GM21390 (cell line): ENCODE results near the gene WDR44.
"Not testable (repeated sequence)": the region's sequence is repeated elsewhere in the genome, so short reads cannot be mapped to it uniquely, and the experiment has no call there.

Experiments
- ATAC-seq: cut with Tn5 transposase; IDR thresholded peaks from one replicate; pipeline ENCODE4 v1.9.1; 2021; ENCODE audit not compliant: unreplicated experiment

WDR44 gene

DNA sequence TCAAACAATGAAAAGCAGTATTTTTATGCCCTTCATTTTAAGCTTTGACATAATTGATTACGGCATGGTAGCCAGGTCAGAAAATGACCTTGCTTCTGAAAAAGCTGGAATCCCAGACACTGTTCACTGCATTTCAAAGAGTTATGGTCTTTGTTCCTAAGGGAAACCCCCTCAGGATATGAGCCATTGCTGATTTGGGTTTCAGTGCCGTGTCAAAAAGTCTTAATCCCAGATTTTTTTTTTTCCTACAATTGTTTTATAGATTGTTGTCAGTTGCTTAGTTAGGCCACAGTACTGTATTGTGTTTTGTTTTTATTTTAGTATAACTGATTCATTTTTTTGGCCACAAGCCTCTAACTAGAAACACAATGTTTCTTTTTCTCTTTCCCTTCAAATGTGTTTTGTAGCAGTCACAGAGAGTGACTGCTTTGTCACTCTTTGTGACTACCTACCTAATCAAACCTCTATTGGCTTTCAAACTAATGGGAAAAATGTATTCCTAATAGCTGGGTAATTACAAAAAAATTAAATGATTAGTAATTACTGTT is 10.3 kb downstream of the WDR44 start:
- ATAC-seq: no peak

DNA sequence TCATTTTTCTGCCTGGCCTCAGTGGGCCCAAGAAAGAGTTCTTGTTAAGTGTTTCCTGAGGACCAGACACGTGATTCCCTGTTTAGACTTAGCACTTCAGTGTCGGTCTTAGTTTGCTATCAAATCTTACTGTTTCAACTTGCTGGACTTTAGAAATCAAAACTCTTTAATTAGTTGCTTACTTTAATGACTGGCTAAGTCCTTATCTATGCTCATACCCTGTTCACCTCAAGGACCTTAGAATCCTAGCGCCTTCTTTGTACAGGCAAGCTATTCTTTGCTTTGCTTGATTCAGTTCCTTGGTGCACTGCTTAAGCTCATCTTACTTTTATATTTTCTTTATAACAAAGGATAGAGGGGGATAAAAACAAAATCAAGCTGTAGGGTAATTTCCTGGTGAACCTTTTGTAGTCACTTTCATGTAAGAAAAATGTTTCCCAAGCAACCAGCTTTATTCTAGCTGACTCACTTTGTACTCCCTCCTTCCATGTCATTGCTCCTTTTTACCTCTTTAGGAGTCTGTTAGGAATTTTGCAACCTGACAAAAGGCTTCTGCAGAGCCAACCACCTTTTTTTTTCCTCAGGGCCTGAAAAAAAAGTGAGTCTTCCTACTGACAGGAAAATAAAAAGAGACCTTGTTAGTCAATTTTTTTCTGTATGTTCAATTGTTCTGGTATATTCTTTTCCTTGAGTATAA is 14.7 kb downstream of the WDR44 start:
- ATAC-seq: no peak

DNA sequence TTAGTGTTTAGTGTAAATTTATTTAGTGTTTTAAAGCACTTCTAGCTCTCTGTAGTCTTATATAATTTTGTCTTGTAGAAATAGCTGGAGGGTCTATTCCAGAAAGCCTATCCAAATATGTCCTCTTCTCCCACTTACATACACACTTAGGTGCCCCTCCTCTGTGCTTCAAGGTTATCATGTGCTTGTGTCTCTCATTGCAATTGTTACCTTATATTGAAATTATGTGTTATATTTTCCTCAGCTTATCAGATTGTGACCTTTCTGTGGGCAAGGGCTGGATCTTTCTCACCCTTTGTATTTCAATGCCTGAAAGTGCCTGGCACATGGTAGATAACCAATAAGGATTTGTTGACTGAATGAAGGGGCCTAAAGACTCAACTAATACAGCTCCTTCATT is 18.4 kb downstream of the WDR44 start:
- no peak for ATAC-seq

DNA sequence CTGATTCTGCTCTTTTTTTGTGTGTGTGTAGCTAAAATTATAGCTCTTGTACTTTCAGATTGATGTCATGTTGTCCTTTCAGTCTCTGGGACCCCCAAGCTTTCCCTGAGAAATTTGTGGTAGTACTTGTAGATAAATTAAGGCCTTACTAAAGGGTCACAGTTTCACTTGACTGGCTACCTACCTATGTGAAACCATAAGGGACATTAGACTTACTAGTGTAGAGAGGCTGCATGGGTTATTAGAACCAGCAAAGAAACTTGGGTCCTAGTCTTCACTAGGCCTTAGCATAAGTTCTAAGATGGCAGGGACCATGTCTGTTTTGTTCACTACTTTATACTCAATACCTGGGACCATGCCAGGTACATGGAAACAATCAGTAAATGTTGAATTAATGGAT is 21.4 kb downstream of the WDR44 start:
- no peak for ATAC-seq

DNA sequence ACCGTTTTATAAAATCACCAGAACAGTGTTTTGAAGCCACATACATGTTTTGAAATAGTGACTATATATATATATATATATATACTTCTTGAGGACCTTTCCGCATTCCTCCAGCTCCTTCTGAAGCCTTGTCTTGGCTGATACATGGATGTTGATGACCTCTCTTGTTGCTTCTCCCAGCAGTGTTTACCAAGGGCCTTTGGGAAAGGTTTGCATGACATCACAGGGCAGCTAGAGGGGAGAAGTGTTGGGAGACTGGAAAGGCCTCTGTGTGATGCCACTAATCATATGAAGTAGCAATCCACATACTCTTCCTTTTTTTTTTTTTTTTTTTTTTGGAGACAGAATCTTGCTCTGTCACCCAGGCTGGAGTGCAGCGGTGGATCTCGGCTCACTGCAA is 22.5 kb downstream of the WDR44 start:
- ATAC-seq: no peak

DNA sequence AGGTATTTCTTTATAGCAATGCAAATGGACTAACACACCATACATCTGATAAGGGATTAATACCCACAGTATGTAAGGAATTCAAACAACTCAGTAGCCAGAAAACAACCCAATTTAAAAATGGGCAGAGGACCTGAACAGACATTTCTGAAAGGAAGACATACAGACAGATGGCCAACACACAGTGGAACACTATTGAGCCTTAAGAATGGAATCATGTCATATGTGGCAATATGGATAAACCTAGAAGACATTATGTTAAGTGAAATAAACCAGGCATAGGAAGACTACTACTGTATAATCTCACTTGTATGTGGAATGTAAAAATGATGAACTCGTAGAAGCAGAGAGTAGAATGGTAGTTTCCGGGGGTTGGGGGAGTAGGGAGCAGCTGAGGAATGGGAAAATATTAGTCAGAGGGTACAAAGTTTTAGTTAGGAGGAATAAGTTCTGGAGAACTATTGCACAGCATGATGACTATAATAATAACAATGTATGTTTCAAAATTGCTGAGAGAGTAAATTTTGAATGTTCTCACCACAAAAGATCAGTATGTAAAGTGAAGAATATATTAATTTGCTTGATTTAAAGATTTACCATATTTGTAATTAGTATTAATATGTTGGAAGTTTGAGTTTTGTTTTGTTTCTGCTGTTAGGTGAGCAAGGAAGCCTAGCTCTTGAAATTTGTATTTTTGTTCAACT is 25.2 kb downstream of the WDR44 start:
- ATAC-seq: no peak

DNA sequence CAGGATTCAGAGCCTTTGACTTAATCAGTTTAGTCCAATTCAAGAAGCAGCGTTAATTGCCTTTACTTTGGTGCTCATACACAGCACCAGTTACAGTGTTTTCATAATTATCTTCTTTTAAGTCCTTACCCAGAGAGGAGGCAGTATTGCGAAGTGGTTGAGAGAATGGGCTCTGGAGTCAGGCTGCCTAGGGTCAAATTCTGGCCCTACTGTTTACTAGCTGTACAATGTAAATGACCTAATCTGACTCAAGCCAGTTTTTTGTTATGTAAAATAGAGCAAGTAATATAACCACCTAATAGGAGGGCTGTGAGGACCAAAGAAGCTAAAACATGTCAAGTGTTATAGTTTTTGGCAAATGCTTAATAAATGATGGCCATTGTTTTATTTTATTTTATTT is 27.6 kb downstream of the WDR44 start:
- no peak for ATAC-seq

DNA sequence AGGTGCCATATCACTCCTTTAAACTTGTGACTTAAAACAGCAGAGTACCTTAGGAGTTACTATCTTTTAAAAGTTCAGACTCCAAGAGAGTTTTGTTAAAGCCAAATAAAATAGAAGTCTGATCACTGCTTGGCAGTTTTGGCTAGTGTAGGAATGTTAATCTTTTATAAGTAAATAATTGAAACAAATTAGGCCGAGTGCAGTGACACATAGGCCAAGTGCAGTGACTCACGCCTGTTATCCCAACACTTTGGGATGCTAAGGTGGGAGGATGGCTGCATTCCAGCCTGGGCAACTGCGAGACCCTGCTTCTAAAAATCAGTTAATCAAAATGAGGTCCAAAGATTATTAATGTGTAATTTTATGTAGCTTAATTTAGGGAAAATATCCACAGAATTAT is 37.2 kb downstream of the WDR44 start:
- no peak for ATAC-seq

DNA sequence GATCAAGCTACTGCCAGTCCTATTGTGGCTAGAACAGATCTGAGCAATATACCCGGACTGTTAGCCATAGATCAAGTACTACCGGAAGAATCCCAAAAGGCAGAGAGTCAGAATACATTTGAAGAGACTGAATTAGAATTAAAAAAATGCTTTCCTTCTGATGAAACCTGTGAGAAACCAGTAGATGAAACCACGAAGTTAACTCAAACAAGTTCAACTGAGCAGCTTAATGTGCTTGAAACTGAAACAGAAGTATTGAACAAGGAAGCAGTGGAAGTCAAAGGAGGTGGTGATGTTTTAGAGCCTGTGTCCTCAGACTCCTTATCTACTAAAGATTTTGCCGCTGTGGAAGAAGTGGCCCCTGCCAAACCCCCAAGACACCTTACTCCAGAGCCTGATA is 46.8 kb downstream of the WDR44 start:
- ATAC-seq: peak; percentile 55

DNA sequence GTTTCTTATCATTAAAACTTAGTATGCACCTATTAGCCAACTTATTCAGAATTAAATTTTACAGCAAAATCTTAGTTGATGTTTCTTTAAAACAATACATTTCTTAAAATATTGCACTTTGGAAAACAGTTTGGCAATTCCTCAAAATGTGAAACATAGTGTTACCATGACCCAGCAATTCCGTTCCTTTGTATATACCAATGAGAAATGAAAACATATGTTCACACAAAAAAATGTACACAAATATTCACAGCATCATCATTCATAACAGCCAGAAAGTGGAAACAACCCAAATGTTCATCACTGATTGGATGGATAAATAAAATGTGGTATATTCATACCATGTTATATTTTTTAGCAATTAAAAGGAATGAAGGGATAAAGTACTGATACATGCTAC is 50.2 kb downstream of the WDR44 start:
- no peak for ATAC-seq

DNA sequence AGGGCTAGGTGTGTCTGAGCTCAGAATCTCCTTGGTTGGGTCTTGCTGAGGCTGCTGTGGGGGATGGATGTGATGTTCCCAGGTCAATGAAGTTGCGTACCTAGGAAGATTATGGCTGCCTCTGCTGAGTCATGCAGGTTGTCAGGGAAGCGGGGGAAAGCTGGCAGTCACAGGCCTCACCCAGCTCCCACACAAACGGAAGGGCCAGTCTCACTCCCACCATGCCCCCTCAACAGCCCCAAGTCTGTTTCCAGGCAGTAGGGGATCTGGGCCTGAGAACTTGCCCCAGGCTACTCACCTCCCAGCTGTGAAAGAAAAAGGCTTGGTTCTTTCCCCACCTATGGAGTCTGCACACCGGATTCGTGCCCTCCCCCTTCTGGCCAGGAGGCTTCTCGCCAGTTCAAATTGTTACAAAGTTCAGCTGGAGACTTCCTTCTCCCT is 72.9 kb downstream of the WDR44 start:
- ATAC-seq: no peak

DNA sequence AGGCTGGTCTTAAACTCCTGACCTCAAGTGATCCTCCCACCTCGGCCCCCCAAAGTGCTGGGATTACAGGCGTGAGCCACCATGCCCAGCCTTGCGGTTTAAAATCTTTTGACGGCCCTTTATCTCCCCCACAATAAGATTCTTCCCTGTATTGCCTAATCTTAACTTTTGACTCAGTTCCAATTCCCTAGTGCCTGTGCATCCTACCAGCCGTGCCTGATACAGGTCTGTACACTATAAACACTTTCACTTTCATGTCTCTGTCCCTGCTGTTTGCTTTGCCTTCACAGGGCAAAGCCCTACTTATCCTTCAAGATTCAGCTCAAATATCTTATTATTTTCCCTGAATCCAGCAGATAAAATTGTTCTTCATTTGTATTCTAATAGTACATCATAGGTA is 74.6 kb downstream of the WDR44 start:
- ATAC-seq: peak; percentile 76

DNA sequence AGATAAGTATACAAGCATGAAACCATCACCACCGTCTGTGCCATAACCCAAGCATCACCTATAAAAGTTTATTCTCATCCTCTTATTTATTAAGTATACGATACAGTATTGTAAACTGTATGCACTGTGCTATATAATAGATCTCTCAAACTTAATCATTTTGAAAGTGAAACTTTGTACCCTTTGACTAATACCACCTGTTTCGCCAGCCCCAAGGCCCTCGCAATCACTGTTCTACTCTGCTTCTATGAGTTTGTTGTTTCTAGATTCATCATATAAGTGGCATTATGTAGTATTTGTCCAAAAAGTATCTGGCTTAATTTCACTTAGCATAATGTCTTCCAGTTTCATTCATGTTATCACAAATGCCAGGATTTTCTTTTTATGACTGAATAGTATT is 77.7 kb downstream of the WDR44 start:
- peak; percentile 93 for ATAC-seq

DNA sequence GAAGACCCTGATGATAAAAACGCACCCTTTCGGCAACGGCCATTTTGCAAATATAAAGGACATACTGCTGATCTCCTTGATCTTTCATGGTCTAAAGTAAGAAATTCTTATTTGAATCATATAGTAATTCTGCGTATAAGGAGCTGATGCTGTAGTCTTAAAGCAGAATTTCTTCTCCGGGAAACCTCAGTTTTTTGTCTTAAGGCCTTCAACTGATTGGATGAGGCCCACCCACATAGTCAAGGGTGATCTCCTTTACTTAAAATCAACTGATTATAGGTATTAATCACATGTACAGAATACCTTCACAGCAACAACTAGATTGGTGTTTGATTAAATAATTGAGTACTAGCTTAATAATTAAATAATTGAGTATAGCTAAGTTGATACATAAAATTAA is 86.9 kb downstream of the WDR44 start:
- ATAC-seq: no peak

DNA sequence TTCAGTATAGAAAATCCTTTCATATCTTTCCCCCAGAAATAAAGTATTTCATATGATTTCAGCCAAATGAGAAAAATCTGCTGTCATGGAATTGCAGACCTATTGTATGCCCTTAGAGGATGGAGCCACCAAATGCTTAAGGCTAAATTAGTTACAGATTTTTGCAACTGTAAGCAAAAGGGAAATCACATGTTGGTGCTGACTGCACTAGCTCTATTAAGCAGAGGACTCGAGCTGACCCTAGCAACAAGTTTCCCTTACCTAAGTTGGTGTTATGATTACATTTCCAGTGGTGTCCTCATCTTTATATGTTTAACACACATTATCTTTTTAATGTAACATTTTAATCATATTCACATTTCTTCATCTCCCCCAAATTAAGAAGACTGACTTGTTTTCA is 91.4 kb downstream of the WDR44 start:
- ATAC-seq: no peak

DNA sequence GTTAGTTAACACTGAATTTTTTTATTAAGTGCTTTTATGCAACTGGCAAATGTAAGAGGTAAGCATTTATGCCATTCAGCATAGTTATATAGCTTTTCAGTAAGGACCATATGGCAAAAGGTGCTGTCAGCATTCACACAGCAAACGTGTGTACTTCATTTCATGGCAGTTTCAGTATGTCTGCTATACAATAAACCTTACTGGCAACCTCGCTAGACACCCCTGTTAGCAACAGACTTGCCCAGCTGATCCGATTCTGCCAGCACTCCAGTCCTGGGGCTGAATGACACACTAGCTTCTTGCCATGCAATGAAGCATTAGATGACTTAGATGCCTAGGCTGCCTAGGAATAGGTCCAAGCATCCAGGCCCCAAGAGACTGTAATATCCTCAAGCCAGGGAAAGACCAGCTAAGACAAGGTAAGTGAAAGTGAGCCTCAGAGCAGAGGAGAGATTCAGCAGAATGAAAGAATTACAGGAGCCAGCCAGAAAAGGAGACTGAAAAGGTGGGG is 102.4 kb downstream of the WDR44 start:
- ATAC-seq: no peak

DNA sequence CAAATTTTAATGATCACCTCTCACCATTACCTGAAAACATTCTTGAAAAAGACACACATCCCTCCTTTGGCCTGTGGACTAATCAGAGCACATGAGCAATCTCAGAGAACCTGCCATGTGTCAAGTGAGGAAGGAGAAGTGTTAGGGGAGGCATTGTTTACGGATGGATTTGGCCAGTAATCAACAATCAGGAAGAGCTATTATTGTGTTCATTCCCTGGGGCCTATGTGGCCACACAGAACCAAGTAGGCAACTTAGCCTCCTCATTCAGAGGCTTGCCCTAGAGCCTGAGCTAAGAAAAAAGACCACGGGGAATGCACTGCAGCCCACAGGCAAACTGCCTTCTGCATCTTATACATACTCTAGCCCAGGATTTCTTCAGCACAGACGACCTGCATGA is 109.1 kb downstream of the WDR44 start:
- no peak for ATAC-seq

DNA sequence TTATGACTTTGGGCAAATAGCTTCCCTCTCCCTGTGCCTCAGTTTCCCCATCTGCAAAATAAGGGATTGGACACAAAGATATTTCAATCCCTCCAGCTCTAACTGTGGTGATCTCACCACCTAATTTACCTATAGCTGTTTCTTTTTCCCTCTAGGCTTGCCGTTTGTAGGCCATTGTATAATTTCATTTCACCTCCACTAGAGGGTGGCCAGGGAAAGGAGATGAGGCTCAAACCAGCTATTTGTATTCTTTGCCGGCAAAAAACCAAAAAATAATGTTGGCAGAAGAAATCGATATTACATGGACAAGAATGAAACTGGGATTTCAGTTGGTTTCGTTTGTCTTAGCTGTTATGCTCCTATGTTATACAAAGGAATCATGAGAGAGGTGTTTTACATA is 113.6 kb downstream of the WDR44 start:
- ATAC-seq: no peak

DNA sequence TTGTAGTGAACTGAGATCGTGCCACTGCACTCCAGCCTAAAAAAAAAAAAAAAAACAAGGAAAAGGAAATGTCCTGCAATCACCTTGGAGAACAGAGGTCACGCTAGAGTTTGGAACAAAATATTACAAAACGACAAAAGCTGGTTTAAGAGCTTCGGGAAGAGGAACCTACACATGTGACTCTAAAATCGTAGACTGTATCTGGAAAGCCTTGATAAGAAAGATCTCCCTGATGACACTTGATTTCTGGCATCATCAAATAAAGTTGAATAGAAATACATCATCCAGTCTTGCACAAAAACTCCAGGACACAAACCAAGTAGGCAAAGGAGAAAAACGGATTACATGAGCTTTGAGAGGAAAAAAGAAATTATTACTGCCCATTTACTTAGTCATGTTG is 118.6 kb downstream of the WDR44 start:
- no peak for ATAC-seq

DNA sequence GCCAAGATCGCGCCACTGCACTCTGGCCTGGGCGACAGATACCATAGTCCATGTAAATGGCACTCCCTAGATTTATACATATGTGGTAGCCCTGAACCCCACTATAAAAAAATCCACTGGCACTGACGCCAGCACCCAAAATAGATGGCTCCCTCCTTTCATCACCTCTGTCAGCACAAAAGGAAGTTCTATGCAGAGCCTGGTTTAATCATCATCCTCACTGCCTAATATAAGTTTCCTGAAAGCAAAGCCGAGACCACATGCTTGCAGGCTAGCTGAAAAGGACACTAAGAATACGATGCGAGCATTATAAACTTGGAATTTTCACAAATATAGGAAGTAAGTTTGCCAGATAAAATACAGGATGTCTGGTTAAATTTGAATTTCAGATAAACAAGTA is 122.2 kb downstream of the WDR44 start:
- ATAC-seq: no peak

DNA sequence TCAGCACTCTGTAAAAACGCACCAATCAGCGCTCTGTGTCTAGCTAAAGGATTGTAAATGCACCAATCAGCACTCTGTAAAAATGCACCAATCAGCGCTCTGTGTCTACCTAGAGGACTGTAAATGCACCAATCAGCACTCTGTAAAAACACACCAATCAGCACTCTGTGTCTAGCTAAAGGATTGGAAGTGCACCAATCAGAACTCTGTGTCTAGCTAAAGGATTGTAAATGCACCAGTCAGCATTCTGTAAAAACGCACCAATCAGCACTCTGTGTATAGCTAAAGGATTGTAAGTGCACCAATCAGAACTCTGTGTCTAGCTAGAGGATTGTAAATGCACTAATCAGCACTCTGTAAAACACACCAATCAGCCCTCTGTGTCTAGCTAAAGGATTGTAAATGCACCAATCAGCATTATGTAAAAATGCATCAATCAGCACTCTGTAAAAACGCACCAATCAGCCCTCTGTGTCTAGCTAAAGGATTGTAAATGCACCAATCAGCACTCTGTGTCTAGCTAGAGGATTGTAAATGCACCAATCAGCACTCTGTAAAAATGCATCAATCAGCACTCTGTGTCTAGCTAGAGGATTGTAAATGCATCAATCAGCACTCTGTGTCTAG is 124.9 kb downstream of the WDR44 start:
- not testable (repeated sequence) for ATAC-seq

DNA sequence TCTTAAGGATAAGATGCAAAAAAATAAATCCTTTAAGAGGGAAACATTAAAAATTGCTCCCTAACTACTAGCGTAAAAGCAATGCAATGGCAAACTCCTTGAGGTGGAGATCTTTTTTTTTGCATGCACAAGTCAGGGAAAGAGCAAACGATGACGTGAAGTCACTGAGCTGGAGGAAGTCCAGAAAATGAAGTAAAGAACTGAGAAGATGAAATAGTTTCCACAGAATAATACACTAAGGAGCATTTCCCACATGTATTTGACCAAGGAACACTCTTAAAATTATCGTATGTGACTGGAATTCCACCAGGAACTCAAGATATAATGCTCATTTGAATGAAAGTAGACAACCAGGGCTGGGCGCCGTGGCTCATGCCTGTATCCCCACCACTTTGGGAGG is 128.7 kb downstream of the WDR44 start:
- no peak for ATAC-seq
